HEK293 (cell line): ENCODE data around the gene HOXB9.

Source experiments
- CTCF ChIA-PET: fragments of 350-600 bp; formaldehyde crosslinking; extraction: SDS; loops from one replicate; lab custom pipeline; 2021; ENCODE audit warnings: antibody characterized with exemption; lab: Yijun Ruan, JAX
- POLR2A ChIA-PET: fragments of 300-600 bp; formaldehyde crosslinking; extraction: SDS; loops from one replicate; lab custom pipeline; 2020; ENCODE audit warnings: antibody characterized with exemption, inconsistent platforms; lab: Yijun Ruan, JAX
- H3K27ac ChIP-seq: fragments of 200-500 bp; sonication (Bioruptor generic); 2 replicates; pipeline ENCODE4 v1.5.1; 2014; ENCODE audit warnings: low read depth, low read length, control low read depth, inconsistent platforms; ENCODE audit errors: extremely low read depth
- H3K36me3 ChIP-seq, 2 experiments: fragments of 200-500 bp in 1 of 2; sonication (Bioruptor generic) in 1 of 2; 1 replicate in 1 of 2; 2 replicates in 1 of 2; pipeline ENCODE4 v1.5.1; 2014 to 2017; ENCODE audit warnings: inconsistent platforms in 2 of 2, low read length in 2 of 2; ENCODE audit not compliant: control insufficient read depth in 2 of 2, insufficient read depth in 1 of 2
- H3K4me1 ChIP-seq: fragments of 200-500 bp; sonication (Bioruptor generic); 2 replicates; pipeline ENCODE4 v1.5.1; 2014; ENCODE audit warnings: mild to moderate bottlenecking, low read length, inconsistent platforms; ENCODE audit not compliant: control insufficient read depth, insufficient read depth
- H3K4me3 ChIP-seq: 2 replicates; pipeline ENCODE4 v1.5.1; 2011; ENCODE audit warnings: low read depth, mild to moderate bottlenecking, control low read depth, low read length, moderate library complexity
- H3K9me3 ChIP-seq: fragments of 200-500 bp; sonication (Bioruptor generic); 2 replicates; pipeline ENCODE4 v1.5.1; 2014; ENCODE audit warnings: low read depth, low read length, inconsistent platforms; ENCODE audit not compliant: control insufficient read depth, insufficient read depth
- GLIS2 ChIP-seq: fragments of 450-650 bp; formaldehyde crosslinking; IDR thresholded peaks from 2 replicates; pipeline ENCODE4 v1.5.1; 2016; ENCODE audit warnings: missing biosample characterization, missing genetic modification characterization
- OSR2 ChIP-seq: fragments of 450-650 bp; formaldehyde crosslinking; IDR thresholded peaks from 2 replicates; pipeline ENCODE4 v1.5.1; 2016; ENCODE audit warnings: missing biosample characterization, missing genetic modification characterization
- PBX3 ChIP-seq: sonication (generic); formaldehyde crosslinking; IDR thresholded peaks from 2 replicates; pipeline ENCODE4 v1.8.1; 2022; ENCODE audit warnings: mild to moderate bottlenecking, moderate library complexity, missing genetic modification reagents
- SP2 ChIP-seq: fragments of 450-650 bp; formaldehyde crosslinking; IDR thresholded peaks from 2 replicates; pipeline ENCODE4 v1.5.1; 2016; ENCODE audit warnings: missing biosample characterization, missing genetic modification characterization
- ZNF214 ChIP-seq: fragments of 450-650 bp; formaldehyde crosslinking; IDR thresholded peaks from 2 replicates; pipeline ENCODE4 v1.5.1; 2017; ENCODE audit warnings: missing biosample characterization, mild to moderate bottlenecking, missing genetic modification characterization, borderline replicate concordance
- ZNF311 ChIP-seq: fragments of 450-650 bp; formaldehyde crosslinking; IDR thresholded peaks from 2 replicates; pipeline ENCODE4 v1.5.1; 2017; ENCODE audit warnings: missing biosample characterization, missing genetic modification characterization, borderline replicate concordance
- ZNF398 ChIP-seq: fragments of 450-650 bp; formaldehyde crosslinking; IDR thresholded peaks from 2 replicates; pipeline ENCODE4 v1.5.1; 2017; ENCODE audit warnings: missing biosample characterization, missing genetic modification characterization
- ZNF585B ChIP-seq: fragments of 450-650 bp; formaldehyde crosslinking; IDR thresholded peaks from 2 replicates; pipeline ENCODE4 v1.5.1; 2016; ENCODE audit warnings: missing biosample characterization, missing genetic modification characterization
- ZNF76 ChIP-seq: fragments of 450-650 bp; formaldehyde crosslinking; IDR thresholded peaks from 2 replicates; pipeline ENCODE4; 2016; ENCODE audit warnings: low read depth, missing biosample characterization, missing genetic modification characterization, borderline replicate concordance
- ZNF792 ChIP-seq: fragments of 450-650 bp; formaldehyde crosslinking; IDR thresholded peaks from 2 replicates; pipeline ENCODE4 v1.5.1; 2016; ENCODE audit warnings: missing biosample characterization, missing genetic modification characterization
- ZSCAN23 ChIP-seq: fragments of 450-650 bp; formaldehyde crosslinking; IDR thresholded peaks from 2 replicates; pipeline ENCODE4 v1.5.1; 2016; ENCODE audit warnings: missing biosample characterization, missing genetic modification characterization
- TF ChIP-seq, protein P1 (sequence below): fragments of 450-650 bp; formaldehyde crosslinking; IDR thresholded peaks from 2 replicates; pipeline ENCODE4 v1.5.1; 2016; ENCODE audit warnings: missing biosample characterization, missing genetic modification characterization
- TF ChIP-seq, protein P2 (sequence below): fragments of 450-650 bp; formaldehyde crosslinking; IDR thresholded peaks from 2 replicates; pipeline ENCODE4 v1.5.1; 2016; ENCODE audit warnings: missing biosample characterization, missing genetic modification characterization, borderline replicate concordance
- TF ChIP-seq, protein P3 (sequence below): fragments of 450-650 bp; formaldehyde crosslinking; IDR thresholded peaks from 2 replicates; pipeline ENCODE4 v1.5.1; 2017; ENCODE audit warnings: missing biosample characterization, missing genetic modification characterization
- TF ChIP-seq, protein P4 (sequence below): fragments of 450-650 bp; formaldehyde crosslinking; IDR thresholded peaks from 2 replicates; pipeline ENCODE4 v1.5.1; 2016; ENCODE audit warnings: missing biosample characterization, missing genetic modification characterization

HOXB9 gene

DNA sequence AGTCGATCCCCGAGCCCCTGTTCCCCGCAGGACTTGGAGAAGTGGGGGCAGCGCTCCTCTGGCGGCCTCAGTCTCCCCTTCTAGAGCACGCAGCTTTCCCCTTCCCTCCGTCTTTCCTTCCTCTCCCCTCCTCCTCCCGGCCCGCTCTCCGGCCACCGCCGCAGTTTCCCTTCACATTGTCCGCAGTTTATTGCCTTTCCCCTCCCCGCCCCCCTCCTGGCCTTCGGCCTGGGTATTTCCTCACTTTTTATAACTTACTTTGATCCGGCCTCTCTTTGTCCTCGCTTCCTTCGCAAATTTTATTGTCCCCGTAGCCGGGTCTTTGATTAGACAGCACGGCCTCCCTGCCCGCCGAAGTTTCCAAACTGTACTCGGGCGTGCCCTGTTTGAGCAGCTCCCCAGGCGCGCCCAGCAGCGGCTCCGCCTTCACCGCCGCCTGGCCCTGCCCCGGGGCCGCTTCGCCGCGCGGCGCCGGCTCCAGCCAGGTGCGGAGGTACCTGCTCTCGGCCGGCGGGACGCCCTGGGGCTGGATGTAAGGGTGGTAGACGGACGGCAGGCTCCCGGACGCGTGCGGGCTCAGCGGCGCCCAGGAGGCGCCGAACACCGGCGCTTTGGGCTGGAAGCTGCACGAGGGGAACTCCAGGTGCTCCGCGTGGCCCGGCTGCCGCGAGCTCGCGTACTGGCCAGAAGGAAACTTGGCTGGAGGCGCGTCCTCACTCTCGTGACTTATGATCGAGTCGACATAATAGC is 488 bp downstream of the HOXB9 start (continued):
- TF ChIP-seq, protein P1, sequence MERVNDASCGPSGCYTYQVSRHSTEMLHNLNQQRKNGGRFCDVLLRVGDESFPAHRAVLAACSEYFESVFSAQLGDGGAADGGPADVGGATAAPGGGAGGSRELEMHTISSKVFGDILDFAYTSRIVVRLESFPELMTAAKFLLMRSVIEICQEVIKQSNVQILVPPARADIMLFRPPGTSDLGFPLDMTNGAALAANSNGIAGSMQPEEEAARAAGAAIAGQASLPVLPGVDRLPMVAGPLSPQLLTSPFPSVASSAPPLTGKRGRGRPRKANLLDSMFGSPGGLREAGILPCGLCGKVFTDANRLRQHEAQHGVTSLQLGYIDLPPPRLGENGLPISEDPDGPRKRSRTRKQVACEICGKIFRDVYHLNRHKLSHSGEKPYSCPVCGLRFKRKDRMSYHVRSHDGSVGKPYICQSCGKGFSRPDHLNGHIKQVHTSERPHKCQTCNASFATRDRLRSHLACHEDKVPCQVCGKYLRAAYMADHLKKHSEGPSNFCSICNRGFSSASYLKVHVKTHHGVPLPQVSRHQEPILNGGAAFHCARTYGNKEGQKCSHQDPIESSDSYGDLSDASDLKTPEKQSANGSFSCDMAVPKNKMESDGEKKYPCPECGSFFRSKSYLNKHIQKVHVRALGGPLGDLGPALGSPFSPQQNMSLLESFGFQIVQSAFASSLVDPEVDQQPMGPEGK (tag by site-specific recombination), result peak; percentile 21
- TF ChIP-seq ZNF398 (tag by site-specific recombination), result peak; percentile 41

GRCh38 chr17:48624544-48625494 is 1.3 kb downstream of the HOXB9 start:
- ChIA-PET POLR2A (interaction anchor here (0.7 to 4.5 kb wide), 10 partner anchors 12 to 654 kb away, joined by 3 to 38 read pairs (median 8); partner anchors contain the start of genes CDK5RAP3 and NFE2L1), CTCF (interaction anchor here (0.5 to 5.0 kb wide), 12 partner anchors 11 to 598 kb away, joined by 3 to 37 read pairs (median 4); partner anchors contain the start of gene NFE2L1)
- H3K27ac ChIP-seq, result peak overlapping the region; percentile 100
- peaks cover 25% of the 10 kb centered on the region for H3K4me1 ChIP-seq
- peak overlapping the region; percentile 78 for H3K4me3 ChIP-seq
- H3K9me3 ChIP-seq, result no peaks in the 10 kb centered on the region
- peaks cover 0 to 26% of the 10 kb centered on the region in 2 experiments; a peak in 1 of 3 replicates for H3K36me3 ChIP-seq
- TF ChIP-seq SP2 (tag by site-specific recombination) (peak; percentile 71), OSR2 (tag by site-specific recombination) (peak; percentile 77), ZNF214 (tag by site-specific recombination) (no peak), ZSCAN23 (tag by site-specific recombination) (no peak), GLIS2 (tag by site-specific recombination) (peak; percentile 82), ZNF585B (tag by site-specific recombination) (no peak), ZNF792 (no peak), PBX3 (CRISPR knock-in tag) (no peak), ZNF311 (tag by site-specific recombination) (no peak), ZNF76 (tag by site-specific recombination) (no peak)
- TF ChIP-seq, protein P2, sequence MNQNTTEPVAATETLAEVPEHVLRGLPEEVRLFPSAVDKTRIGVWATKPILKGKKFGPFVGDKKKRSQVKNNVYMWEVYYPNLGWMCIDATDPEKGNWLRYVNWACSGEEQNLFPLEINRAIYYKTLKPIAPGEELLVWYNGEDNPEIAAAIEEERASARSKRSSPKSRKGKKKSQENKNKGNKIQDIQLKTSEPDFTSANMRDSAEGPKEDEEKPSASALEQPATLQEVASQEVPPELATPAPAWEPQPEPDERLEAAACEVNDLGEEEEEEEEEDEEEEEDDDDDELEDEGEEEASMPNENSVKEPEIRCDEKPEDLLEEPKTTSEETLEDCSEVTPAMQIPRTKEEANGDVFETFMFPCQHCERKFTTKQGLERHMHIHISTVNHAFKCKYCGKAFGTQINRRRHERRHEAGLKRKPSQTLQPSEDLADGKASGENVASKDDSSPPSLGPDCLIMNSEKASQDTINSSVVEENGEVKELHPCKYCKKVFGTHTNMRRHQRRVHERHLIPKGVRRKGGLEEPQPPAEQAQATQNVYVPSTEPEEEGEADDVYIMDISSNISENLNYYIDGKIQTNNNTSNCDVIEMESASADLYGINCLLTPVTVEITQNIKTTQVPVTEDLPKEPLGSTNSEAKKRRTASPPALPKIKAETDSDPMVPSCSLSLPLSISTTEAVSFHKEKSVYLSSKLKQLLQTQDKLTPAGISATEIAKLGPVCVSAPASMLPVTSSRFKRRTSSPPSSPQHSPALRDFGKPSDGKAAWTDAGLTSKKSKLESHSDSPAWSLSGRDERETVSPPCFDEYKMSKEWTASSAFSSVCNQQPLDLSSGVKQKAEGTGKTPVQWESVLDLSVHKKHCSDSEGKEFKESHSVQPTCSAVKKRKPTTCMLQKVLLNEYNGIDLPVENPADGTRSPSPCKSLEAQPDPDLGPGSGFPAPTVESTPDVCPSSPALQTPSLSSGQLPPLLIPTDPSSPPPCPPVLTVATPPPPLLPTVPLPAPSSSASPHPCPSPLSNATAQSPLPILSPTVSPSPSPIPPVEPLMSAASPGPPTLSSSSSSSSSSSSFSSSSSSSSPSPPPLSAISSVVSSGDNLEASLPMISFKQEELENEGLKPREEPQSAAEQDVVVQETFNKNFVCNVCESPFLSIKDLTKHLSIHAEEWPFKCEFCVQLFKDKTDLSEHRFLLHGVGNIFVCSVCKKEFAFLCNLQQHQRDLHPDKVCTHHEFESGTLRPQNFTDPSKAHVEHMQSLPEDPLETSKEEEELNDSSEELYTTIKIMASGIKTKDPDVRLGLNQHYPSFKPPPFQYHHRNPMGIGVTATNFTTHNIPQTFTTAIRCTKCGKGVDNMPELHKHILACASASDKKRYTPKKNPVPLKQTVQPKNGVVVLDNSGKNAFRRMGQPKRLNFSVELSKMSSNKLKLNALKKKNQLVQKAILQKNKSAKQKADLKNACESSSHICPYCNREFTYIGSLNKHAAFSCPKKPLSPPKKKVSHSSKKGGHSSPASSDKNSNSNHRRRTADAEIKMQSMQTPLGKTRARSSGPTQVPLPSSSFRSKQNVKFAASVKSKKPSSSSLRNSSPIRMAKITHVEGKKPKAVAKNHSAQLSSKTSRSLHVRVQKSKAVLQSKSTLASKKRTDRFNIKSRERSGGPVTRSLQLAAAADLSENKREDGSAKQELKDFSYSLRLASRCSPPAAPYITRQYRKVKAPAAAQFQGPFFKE (tag by site-specific recombination), result no peak
- TF ChIP-seq, protein P3, sequence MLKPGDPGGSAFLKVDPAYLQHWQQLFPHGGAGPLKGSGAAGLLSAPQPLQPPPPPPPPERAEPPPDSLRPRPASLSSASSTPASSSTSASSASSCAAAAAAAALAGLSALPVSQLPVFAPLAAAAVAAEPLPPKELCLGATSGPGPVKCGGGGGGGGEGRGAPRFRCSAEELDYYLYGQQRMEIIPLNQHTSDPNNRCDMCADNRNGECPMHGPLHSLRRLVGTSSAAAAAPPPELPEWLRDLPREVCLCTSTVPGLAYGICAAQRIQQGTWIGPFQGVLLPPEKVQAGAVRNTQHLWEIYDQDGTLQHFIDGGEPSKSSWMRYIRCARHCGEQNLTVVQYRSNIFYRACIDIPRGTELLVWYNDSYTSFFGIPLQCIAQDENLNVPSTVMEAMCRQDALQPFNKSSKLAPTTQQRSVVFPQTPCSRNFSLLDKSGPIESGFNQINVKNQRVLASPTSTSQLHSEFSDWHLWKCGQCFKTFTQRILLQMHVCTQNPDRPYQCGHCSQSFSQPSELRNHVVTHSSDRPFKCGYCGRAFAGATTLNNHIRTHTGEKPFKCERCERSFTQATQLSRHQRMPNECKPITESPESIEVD, result no peak
- TF ChIP-seq, protein P4, sequence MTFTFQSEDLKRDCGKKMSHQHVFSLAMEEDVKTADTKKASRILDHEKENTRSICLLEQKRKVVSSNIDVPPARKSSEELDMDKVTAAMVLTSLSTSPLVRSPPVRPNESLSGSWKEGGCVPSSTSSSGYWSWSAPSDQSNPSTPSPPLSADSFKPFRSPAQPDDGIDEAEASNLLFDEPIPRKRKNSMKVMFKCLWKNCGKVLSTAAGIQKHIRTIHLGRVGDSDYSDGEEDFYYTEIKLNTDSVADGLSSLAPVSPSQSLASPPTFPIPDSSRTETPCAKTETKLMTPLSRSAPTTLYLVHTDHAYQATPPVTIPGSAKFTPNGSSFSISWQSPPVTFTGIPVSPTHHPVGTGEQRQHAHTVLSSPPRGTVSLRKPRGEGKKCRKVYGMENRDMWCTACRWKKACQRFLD (tag by site-specific recombination), result no peak
- TF ChIP-seq, protein P1 (tag by site-specific recombination), result peak; percentile 57
